ENCODE measurements around the gene SARDH. TPM values are rescaled to one million over a fixed set of nuclear protein-coding genes. Genes with fewer than 3 reads are reported as not detected.

The SARDH gene
- total RNA-seq, 3 donors from 2014 or later, result 0.23 to 2.1 (median 0.46) TPM

- intact Hi-C loops (cut with DNase I, micrococcal nuclease), result no loop called here
These were observed 99.4 kb downstream of the SARDH start for GRCh38 chr9:133638711-133639110.

DNA sequence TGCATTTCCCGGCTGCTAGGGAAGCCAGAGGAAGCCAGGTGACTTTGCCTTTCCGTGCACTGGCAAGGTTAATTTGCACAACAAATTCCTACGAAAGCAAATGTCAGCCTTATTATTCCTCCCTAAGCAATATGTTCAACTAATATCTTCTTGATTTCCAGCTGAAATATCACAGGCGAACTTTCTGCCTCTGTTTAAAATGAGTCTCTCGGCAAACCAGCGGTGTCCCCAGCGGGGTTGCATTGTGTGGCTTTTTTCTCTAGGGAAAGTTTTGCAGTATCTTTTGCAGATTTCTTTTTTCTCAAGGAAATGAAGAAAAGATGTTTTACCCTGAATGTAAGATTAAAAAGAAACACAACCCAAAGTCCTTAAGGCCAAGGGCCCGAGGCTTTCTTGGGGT is 100.1 kb downstream of the SARDH start:
- peak in 1 of 3 donors; percentile 1 for DNase-seq

More at GRCh38 chr9:133638711-133639110, 99.4 kb downstream of the SARDH start:
- Histone ChIP-seq H3K4me1 (ENCODE audit: low read depth) (no peaks in the 10 kb centered on the region), H3K36me3 (ENCODE audit: low read depth) (no peaks in the 10 kb centered on the region), H3K9me3 (no peaks in the 10 kb centered on the region), H3K4me3 (no peak overlapping the region)
- ATAC-seq (no peak), DNase-seq (peak in 1 of 3 donors; percentile 31)
- TF ChIP-seq CTCF (IDR thresholded peaks at IDR 0.05), result no peak

GRCh38 chr9:133637451-133638055 is 100.6 kb downstream of the SARDH start:
- peak in 1 of 3 donors; percentile 29 for DNase-seq
- intact Hi-C loops (cut with DNase I, micrococcal nuclease), result no loop called here
- no peak for ATAC-seq
- H3K36me3 ChIP-seq (ENCODE audit: low read depth), result no peaks in the 10 kb centered on the region
- no peak overlapping the region for H3K4me3 ChIP-seq
- no peaks in the 10 kb centered on the region for H3K9me3 ChIP-seq
- no peaks in the 10 kb centered on the region for H3K4me1 ChIP-seq (ENCODE audit: low read depth)
- no peak for TF ChIP-seq CTCF (IDR thresholded peaks at IDR 0.05)

More for the DNA sequence above, 100.1 kb downstream of the SARDH start:
- TF ChIP-seq CTCF (IDR thresholded peaks at IDR 0.05), result no peak
- no peak for ATAC-seq
- no peak overlapping the region for H3K4me3 ChIP-seq
- H3K4me1 ChIP-seq (ENCODE audit: low read depth), result no peaks in the 10 kb centered on the region
- no peaks in the 10 kb centered on the region for H3K36me3 ChIP-seq (ENCODE audit: low read depth)
- intact Hi-C loops (cut with DNase I, micrococcal nuclease), result no loop called here
- no peaks in the 10 kb centered on the region for H3K9me3 ChIP-seq

GRCh38 chr9:133636902-133637301 is 101.2 kb downstream of the SARDH start:
- Histone ChIP-seq H3K9me3 (no peaks in the 10 kb centered on the region), H3K4me1 (ENCODE audit: low read depth) (no peaks in the 10 kb centered on the region), H3K4me3 (no peak overlapping the region), H3K36me3 (ENCODE audit: low read depth) (no peaks in the 10 kb centered on the region)
- TF ChIP-seq CTCF (IDR thresholded peaks at IDR 0.05), result no peak
- no peak for DNase-seq
- ATAC-seq, result no peak
- intact Hi-C loops (cut with DNase I, micrococcal nuclease), result no loop called here

GRCh38 chr9:133635533-133636531 is 102.3 kb downstream of the SARDH start, which contains the start of gene DBH:
Gene DBH, plus strand, starts transcription at chr9:133636363. Its CDS starts 9 bp downstream, at chr9:133636372.
- Histone ChIP-seq H3K36me3 (ENCODE audit: low read depth) (no peaks in the 10 kb centered on the region), H3K9me3 (no peaks in the 10 kb centered on the region), H3K4me3 (no peak within 1 kb of the TSS), H3K4me1 (ENCODE audit: low read depth) (no peaks in the 10 kb centered on the region)
- intact Hi-C loops (cut with DNase I, micrococcal nuclease), result no loop called here
- no peak for TF ChIP-seq CTCF (IDR thresholded peaks at IDR 0.05)
- ATAC-seq (no peak), DNase-seq (no peak)
